ENCODE results near the gene GAL3ST2.
"Not testable (repeated sequence)": the region's sequence is repeated elsewhere in the genome, so short reads cannot be mapped to it uniquely, and the experiment has no call there.

GAL3ST2 gene

DNA sequence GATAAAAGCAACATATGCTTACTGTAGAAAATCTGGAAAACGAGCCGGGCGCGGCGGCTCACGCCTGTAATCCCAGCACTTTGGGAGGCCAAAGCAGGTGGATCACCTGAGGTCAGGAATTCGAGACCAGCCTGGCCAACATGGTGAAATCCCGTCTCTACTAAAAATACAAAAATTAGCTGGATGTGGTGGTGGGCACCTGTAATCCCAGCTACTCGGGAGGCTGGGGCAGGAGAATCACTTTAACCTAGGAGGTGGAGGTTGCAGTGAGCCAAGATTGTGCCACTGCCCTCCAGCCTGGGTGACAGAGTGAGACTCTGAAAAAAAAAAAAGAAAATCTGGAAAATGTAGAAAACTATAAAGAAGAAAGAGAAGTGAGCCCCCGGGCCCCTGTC lies 41.2 kb downstream of the GAL3ST2 start:
- not testable (repeated sequence) for DNase-seq (ENCODE audit: low read depth in 2 of 3, low spot score in 2 of 3)

DNA sequence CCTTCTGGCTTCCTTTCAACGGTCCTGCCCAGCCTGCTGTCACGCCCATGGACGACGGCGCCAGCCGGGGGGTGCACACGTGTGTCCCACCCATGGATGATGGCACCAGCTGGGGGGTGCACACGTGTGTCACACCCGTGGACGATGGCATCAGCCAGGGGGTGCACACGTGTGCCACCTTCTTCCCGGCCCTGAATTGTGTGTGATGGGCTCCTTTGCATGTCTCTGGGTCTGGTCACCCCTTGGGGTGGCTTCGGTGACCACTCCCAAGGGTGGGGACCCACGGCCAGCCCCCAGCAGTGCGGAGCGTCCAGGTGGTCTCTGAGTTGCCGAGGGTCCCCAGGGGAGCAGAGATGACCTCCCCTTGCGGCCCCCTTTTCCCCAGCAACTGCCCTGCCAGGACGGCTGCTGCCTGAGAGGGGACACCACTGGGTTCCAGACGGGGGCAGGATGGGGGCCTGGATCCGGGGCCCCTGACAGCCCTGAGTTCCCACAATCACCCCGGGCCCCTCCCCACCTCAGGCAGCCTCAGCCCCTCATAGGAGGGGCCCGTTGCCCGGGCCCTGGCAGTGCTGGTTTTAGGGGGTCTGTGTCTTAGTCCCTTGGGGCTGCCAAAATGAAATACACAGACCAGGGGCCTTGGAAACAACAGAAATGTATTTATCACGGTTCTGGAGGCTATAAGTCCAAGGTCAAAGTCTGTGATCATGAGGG lies 41.8 kb downstream of the GAL3ST2 start:
- DNase-seq (ENCODE audit: low read depth in 2 of 3, low spot score in 2 of 3) = no peak

DNA sequence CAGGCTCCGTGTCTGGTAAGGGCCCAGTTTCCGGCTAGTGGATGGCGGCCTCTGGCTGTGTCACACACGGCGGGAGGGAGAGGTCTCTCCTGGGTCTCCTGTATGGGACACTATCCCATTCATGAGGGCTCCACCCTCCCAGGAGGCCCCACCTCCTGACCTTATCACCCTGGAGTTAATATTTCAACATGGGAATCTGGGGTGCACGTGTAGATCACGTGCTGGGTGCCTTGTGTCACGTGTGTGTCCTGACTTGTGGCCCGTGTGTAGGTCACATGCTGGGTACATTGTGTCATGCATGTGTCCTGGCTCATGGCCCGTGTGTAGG lies 42.3 kb downstream of the GAL3ST2 start:
- no peak for DNase-seq (ENCODE audit: low read depth in 2 of 3, low spot score in 2 of 3)

DNA sequence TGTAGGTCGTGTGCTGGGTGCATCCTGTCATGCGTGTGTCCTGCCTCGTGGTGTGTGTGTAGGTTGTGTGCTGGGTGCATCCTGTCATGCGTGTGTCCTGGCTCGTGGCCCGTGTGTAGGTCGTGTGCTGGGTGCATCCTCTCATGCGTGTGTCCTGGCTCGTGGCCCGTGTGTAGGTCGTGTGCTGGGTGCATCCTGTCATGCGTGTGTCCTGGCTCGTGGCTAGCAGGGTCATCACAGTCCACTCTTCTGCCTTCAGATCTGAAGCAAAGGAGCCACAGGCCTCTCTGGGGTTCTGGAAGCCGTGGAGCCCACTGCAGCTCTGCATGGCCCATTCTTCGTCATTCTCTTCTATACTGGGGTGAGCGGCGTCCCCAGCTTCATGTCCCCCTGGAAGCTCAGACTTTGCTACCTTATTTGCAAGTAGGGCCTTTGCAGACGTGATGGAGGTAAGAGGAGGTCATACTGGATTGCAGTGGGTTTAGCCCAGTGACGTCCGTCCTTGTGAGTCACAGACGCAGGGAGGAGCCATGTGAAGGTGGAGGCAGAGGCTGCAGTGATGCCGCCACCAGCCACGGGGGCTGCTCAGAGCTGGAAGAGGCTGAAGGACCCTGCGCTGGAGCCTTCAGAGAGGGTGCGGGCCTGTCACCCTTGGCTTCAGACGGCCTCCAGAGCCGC lies 43.5 kb downstream of the GAL3ST2 start:
- not testable (repeated sequence) for DNase-seq (ENCODE audit: low read depth in 2 of 3, low spot score in 2 of 3)

DNA sequence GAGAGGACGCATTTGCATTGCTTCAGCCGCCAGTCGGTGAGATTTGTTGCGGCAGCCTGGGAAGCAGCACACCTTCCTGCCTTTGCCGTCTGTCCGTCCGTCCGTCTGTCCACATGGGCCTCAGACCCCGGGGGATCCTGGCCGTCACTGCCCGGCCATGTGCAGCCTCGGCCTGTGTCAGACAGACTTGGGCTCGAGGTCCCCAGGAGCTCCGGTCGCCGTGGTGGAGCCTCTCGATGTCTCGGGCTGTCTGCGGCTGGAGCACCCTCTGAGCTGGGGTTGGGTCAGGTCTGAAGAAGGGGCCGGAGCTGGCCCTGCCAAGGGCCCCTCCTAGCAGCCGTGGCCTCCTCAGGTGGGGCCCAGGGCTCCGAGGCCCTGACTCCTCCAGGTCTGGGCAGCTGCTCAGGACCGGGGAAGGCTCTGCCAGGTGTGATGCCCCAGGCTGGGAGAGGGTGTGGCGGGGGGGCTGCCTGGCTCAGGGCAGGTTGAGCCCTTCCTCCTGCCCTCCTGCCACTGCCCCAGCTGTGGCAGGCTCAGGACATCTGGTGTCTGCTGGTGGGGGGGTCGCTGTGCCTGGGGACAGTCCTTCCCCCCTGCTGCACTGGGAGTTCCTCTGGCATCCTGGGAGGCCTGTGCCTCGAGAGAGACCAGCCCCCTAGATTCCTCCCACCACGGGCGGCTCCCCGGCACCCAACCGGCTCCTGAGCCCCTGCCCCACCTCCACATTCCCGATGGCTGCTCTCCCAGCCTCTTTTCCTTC lies 44.2 kb downstream of the GAL3ST2 start:
- no peak for DNase-seq (ENCODE audit: low read depth in 2 of 3, low spot score in 2 of 3)

DNA sequence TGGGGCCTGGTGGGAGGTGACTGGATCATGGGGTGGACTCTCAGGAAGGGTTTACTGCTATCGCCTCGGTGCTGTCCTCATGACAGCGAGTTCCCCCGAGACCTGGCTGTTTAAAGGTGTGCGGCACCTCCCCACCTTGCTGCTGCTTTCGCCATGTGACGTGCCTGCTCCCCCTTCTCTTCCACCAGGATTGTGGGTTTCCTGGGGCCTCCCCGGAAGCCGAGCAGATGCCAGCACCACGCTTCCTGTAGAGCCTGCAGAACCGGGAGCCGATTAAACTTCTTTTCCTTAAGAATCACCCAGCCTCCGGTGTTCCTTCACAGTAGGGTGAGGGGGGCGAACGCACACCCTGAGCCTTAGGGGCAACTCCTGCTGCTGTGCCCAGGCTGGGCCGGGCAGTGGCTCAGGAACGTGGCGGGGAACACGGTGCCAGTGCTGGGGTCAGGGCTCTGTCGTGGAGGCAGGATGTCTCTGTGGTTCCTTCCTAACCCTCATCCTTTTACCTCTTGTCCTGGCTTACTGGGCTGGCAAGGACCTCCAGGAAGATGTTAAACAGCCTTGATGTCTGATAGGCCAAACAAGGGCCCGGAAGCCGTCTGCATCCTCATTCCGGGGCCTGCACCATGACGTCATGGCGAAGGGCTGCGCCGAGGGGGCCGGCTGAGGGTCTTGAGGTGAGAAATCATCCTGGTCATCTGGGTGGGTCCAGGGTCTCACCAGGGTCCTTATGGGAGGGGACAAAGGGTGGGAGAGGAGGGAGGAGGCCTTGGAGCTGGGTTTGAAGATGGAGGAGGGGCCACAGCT lies 45.0 kb downstream of the GAL3ST2 start:
- DNase-seq (ENCODE audit: low read depth in 2 of 3, low spot score in 2 of 3) = no peak

DNA sequence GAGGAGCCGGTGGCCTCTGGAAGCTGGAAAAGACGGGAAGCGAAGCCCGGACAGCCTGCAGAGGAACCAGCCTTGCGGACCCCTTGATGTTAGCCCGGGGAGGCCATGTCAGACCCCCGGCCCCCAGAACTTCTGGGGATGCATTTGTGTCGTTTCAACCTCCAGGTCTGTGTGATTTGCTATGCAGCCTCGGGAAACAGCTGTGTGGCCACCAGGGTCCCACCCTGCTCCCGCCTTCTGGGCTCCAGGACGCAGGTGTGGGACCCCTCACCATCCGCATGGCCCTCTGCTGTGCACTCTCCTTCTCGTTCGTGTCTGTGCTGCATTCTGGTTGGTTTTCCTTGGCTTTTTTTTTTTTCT lies 45.6 kb downstream of the GAL3ST2 start:
- no peak for DNase-seq (ENCODE audit: low read depth in 2 of 3, low spot score in 2 of 3)

DNA sequence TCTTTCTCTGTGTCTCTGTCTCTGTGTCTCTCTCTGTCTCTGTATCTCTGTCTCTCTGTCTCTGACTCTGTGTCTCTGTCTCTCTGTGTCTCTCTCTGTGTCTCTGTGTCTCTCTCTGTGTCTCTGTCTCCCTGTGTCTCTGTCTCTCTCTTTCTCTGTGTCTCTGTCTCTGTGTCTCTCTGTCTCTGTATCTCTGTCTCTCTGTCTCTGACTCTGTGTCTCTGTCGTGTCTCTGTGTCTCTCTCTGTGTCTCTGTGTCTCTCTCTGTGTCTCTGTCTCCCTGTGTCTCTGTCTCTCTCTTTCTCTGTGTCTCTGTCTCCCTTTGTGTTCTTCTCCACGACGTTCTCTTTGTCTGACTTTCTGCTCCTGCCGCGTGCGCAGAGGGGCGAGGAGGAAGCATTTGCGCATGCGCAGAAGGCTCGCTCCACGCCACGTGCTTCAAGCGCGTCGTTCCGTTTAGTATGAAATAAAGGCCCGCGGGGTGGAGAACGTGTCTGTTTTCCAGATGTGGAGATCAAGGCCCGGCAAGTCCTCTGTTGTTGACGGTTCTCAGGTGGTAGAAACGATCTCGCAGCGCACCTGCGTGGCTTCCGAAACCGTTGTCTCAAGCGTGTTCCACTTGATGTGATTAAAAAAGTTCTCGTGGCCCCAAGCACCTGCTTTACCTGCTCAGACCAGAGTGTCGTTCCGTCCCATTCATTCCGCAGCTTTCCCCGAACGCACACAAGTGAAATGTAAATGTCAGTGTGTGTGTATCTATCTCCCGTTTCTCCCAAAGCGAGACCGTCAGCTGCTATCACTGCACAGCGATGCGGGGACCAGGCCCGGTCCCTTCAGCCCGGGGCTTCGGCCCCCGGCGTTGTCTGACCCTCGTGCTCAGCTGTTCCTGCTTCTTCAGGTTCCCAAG lies 47.2 kb downstream of the GAL3ST2 start:
- not testable (repeated sequence) for DNase-seq (ENCODE audit: low read depth in 2 of 3, low spot score in 2 of 3)

DNA sequence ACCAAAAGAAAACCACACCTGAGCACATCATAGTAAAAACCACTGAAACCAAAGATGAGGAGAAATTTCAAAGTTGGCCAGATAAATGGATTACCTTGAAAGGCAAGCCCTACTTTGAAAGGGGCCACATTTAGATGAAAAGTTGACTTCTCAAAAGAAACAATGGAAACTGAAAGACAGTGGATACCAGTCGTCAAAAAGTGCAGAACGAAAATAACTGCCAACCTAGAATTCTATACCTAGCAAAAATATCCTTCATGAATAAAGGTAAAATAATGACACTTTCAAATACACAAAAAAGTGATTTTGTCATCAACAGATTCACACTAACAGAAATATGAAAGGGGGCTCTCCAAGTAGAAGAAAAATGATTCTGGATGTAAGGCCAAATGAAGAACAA lies 50.8 kb downstream of the GAL3ST2 start:
- DNase-seq (ENCODE audit: low read depth in 2 of 3, low spot score in 2 of 3) = no peak

DNA sequence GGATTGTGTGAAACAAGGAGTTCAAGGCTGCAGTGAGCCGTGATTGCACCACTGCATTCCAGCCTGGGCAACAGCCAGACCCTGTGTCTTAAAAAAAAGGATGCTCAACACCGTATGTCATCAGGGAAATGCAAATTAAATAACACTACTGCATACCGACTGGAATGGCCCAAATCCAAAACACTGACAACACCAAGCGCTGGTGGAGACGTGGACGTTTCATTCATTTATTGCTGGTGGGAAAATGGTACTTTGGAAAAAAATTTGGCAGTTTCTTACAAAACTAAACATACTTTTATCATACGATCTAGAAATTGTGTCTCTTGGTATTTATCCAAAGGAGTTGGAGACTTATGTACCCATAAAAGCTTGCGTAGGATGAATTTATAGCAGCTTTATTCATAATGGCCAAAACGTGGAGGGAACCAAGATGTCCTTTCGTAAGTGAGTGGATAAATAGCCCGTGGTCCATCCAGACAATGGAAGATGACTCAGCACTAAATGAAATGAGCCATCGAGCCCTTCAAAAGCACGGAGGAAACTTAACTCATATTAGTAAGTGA lies 56.6 kb downstream of the GAL3ST2 start:
- no peak for DNase-seq (ENCODE audit: low read depth in 2 of 3, low spot score in 2 of 3)

DNA sequence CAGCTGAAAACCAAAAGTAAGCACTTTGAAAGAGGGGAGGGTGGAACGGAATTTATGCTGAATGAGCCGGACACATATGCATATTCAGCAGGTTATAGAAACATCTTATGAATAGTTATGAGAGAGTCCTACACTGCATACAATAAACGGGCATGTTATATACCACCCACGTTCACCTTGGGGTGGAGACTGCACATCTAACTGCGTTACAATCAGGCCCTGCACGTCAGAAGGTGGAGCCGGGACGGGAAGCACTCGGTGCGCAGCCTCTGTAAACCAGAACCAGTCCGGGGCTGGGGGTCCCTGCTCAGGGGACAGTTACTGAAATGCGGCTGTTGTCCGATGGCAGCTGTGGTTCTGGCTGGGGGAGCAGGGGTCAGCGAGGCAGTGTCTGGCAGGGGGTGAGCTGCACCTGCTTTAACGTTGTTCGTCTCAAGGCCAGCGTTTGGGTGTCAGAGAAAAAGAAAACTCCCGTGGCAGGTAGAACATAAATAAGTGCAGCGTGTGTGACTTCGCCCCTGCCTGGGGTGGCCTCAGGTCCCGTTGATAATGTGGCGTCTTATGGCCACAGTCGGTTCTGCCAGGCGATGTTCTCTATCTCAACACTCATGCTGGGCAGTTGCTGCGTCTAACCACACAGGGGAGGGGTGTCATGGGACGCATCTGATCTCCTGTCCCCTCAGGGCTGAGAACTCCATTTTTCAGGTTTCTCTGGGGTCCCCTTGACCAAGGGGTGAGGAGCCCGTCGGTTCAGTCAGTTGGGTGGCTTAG lies 57.3 kb downstream of the GAL3ST2 start:
- not testable (repeated sequence) for DNase-seq (ENCODE audit: low read depth in 2 of 3, low spot score in 2 of 3)

DNA sequence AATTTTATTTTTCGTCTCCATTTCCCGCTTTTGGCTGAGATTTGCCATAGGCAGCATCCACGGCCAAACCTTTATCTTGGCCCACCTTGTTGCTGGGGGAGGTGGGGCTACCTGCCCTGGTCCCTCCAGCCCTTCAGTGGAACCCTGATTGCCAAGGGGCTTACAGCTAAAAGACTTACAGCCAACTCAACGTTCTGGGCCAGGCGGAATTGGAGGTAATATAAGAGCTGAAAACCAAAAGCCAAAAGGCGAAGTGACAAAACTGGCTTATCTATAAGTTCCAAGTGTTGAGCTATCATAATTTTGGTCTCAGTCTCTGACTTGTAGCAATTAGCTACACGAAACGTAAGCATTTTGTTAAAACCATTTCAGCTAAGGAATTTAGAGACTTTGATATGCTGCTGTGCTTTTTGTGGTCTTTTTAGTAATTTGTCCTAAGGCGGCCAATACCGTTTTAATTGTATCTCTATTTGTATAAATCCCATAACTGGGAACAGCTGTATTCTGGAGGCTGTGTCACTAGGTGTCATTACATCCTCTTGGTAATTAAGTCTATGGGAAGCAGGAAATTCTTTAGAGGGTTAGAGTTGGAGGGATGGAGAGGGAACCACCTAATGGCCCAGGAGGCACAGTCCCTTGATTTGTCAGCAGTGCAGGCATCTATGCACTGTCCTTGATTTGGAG lies 58.0 kb downstream of the GAL3ST2 start:
- no peak for DNase-seq (ENCODE audit: low read depth in 2 of 3, low spot score in 2 of 3)

DNA sequence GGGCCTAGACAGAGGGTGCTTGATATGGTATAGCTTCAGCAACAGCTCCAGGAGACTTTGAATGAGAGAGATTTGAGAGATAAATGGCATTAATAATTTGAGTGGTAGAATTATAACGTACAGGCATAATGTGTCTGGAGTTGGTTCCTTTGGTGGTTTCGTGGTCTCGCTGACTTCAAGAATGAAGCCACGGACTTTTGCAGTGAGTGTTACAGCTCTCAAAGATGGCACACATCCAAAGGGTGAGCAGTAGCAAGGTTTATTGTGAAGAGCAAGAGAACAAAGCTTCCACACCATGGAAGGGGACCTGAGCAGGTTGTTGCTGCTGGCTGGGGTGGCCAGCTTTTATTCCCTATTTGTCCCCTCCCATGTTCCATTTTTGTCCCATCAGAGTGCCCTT lies 59.0 kb downstream of the GAL3ST2 start:
- DNase-seq (ENCODE audit: low read depth in 2 of 3, low spot score in 2 of 3) = no peak

DNA sequence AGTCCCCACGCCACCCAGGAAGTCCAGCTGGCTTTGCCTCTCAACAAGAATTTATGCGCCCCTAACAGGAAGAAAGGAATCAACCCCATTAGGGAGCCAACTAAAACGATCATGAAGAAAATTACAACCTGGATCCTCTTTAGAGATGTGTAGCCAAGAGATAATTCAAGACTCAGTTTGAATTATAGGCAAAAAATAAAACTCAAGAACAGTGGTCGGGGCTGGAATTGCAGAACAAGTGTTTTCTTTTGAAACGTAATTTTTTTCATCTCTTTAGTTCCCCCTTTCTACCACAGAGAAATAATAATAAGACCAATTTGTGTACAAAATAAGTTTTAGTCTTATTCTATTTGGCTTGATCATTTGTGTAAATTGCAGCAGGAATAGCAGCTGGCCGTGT lies 59.7 kb downstream of the GAL3ST2 start:
- DNase-seq (ENCODE audit: low read depth in 2 of 3, low spot score in 2 of 3) = no peak

DNA sequence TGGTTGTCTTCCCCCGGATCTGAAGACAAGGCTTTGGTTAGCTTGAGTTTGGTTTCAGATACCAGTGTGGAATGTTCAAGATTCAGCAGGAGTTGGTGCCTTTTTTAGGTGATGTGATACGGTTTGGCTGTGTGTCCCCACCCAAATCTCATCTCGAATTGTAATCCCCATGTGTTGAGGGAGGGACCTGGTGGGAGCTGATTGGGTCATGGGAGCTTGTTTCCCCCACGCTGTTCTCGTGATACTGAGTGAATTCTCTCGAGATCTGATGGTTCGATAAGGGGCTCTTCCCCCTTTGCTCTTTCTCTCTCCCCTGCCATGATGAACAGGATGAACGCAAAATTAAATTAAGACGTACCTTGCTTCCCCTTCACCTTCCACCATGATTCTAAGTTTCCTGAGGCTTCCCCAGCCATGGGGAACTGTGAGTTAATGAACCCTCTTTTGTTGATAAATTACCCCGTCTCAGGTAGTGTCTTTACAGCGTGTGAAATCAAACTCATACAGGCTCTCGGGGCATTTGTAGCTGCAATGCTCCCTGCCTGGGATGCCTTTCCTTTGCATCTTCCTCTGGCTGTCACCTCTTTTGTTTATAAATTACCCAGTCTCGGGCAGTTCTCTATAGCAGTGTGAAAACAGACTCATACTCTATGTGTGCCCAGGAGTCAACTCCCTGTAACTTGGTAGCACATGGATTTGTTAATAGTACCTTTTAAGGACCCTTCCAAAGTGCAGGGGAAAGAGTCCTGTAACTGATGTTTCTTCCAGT lies 60.8 kb downstream of the GAL3ST2 start:
- no peak for DNase-seq (ENCODE audit: low read depth in 2 of 3, low spot score in 2 of 3)

DNA sequence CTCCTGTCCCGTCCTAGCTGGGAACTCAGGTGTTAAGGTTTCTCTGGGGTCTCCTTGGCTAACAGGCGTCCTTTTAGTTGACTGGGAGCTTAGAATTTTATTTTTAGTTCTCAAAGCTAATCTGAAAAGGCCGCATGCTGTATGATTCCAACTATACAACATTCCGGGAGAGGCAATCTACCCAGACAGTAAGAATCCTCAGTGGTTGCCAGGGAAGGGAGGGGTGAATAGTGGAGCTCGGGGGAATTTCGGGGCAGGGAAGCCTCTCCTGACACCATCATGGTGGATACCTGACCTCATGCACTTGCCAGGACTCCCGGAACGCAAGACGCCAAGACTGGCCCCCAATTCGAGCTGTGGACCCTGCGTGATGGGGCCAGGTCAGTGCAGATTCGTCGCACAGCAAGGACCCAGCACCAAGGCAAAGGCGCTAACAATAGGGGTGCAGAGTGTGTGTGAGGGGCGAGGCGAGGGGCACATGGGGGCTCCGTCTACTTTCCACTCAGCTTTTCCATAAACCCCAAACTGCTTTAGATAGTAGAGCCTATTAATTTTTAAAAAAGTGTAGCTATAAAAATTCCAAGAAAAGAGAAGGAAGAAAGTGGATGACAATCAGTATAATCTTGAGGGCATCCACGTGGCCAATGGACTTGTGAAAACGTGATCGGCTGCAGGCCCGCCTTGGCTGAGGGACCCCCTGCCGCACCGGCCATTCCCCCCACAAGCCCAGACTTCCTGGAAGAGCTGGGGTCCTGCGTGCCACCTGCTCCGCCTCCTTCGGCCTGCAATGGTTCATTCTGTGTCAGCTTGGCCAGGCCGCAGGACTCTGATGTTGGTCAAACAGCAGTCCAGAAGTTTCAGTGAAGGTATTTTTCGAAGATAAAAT lies 64.8 kb downstream of the GAL3ST2 start:
- no peak for DNase-seq (ENCODE audit: low read depth in 2 of 3, low spot score in 2 of 3)

DNA sequence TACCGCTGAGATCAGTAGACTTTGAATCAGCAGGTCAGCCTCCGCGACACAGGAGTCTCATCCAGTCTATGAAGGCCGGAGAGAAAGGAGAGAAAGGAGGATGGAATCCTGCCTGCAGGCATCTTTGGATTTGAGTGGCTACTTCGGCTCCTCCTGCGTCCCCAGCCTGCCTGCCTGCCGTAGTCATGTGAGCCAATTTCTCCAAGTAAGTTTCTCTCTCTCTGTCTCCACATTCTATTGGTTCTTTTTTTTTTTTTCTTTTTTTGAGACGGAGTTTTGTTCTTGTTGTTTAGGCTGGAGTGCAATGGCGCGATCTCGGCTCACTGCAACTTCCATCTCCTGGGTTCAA lies 65.4 kb downstream of the GAL3ST2 start:
- DNase-seq (ENCODE audit: low read depth in 2 of 3, low spot score in 2 of 3) = no peak
